ENCODE results near the gene SOST.

- no peak for TF ChIP-seq TAF1 (IDR thresholded peaks at IDR 0.05; ENCODE audit: low read depth)
- TF ChIP-seq POLR2AphosphoS5 (IDR thresholded peaks at IDR 0.05): no peak
- no peak for TF ChIP-seq REST (IDR thresholded peaks at IDR 0.05; ENCODE audit: borderline replicate concordance)
- TF ChIP-seq CTCF (IDR thresholded peaks at IDR 0.05; ENCODE audit: poor library complexity, severe bottlenecking): no peak
Observed at GRCh38 chr17:43758497-43759174, at the start of gene SOST.

Data from neural cell (in vitro differentiated cells).